Lower leg skin (tissue), 3 donors: ENCODE results near the gene LRRC39.

Experiments
- CTCF ChIP-seq, 3 donors: fragments of 450-650 bp; IDR thresholded peaks; one replicate each; pipeline ENCODE4 v1.5.1; 2016; ENCODE audit warnings: antibody characterized with exemption in 3 of 3, mild to moderate bottlenecking in 3 of 3, moderate library complexity in 2 of 3
- POLR2A ChIP-seq, 2 donors: fragments of 450-650 bp; IDR thresholded peaks; one replicate each; pipeline ENCODE4 v1.6.1; 2016 to 2017; ENCODE audit warnings: antibody characterized with exemption in 2 of 2, mild to moderate bottlenecking in 1 of 2, moderate library complexity in 1 of 2

GRCh38 chr1:100134872-100135271 lies 43.2 kb downstream of the LRRC39 start:
- TF ChIP-seq CTCF (IDR thresholded peaks at IDR 0.05) = no peak
- no peak for TF ChIP-seq POLR2A (IDR thresholded peaks at IDR 0.05)
